KOPT-K1 (cell line): ENCODE measurements around the gene HSD17B4.

ENCODE experiments used
- H3K27ac ChIP-seq: fragments of 200-600 bp; sonication (generic); 2 replicates; pipeline ENCODE4 v1.5.1; 2016; ENCODE audit warnings: antibody characterized with exemption, mild to moderate bottlenecking, low read depth, low read length; ENCODE audit not compliant: poor library complexity, severe bottlenecking
- H3K36me3 ChIP-seq: fragments of 200-600 bp; sonication (generic); 2 replicates; pipeline ENCODE4 v1.5.1; 2017; ENCODE audit warnings: antibody characterized with exemption, mild to moderate bottlenecking, low read length, moderate library complexity; ENCODE audit not compliant: insufficient read depth
- H3K9me3 ChIP-seq: fragments of 200-600 bp; sonication (generic); 2 replicates; pipeline ENCODE4 v1.5.1; 2017; ENCODE audit warnings: antibody characterized with exemption, low read length, mild to moderate bottlenecking; ENCODE audit not compliant: insufficient read depth, poor library complexity, severe bottlenecking

Gene HSD17B4

DNA sequence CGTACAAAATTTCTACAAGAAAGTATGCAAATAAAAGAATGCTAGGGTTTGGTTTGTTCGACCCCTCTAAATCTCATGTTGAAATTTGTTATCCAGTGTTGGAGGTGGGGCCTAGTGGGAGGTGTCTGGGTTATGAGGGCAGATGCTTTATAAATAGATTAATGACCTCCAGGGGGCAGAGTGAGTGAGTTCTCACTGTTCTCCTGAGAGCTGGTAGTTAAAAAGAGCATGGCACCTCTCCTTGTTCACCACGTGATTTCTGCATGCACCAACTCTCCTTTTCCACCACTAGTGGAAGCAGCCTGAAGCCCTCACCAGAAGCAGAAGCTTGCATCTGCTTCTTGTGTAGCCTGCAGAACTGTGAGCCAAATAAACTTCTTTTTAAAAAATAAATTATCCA, 126.6 kb downstream of the HSD17B4 start:
- Histone ChIP-seq H3K36me3 (no peaks in the 10 kb centered on the region), H3K27ac (no peak overlapping the region)

GRCh38 chr5:119582987-119583386, 130.7 kb downstream of the HSD17B4 start:
- H3K27ac ChIP-seq = no peak overlapping the region
- H3K9me3 ChIP-seq = no peaks in the 10 kb centered on the region
- no peaks in the 10 kb centered on the region for H3K36me3 ChIP-seq

More for the DNA sequence above, 126.6 kb downstream of the HSD17B4 start:
- H3K9me3 ChIP-seq = no peaks in the 10 kb centered on the region

DNA sequence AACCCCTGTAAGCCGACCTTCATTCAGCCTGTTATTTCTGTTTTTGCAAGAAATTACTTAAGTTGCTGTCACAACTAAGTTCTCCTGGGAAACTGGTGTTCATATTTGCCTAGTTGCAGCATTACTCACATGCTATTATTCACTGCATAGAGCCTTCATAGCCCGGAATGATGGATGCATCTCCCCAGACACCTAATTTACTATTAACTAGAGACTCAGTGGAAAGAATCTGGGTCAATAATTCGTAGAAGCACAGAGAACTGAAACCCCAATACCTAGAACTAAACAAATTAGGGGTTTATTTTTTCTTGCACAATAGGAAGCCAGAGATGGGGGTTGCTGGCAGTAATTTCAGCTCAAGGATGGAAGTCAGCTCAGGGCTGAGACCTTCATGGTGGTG, 131.4 kb downstream of the HSD17B4 start:
- H3K27ac ChIP-seq = no peak overlapping the region
- no peaks in the 10 kb centered on the region for H3K9me3 ChIP-seq

More for the DNA sequence above, 131.4 kb downstream of the HSD17B4 start:
- H3K36me3 ChIP-seq = no peaks in the 10 kb centered on the region
